Activated T-helper 2 cell treated with anti-CD3 and anti-CD28 coated beads, Interferon-gamma antibody, Interleukin-2, Interleukin-4, amounts not matched to agents 10 μg/mL and 5 μg/mL and 100 μg/mL, durations not matched to agents 14 hours and 24 hours and 36 hours (primary cell): ENCODE measurements around the gene KIF7. TPM values are rescaled to one million over a fixed set of nuclear protein-coding genes. Genes with fewer than 3 reads are reported as not detected.
A peak's percentile ranks its signal among the peaks of the same experiment; 100 is the strongest.
"Not testable (repeated sequence)": the region's sequence is repeated elsewhere in the genome, so short reads cannot be mapped to it uniquely, and the experiment has no call there.

Source experiments
- DNase-seq: peaks from one replicate; pipeline ENCODE4 v3.0.0; 2021; ENCODE audit warnings: low spot score
- H3K27ac Mint-ChIP-seq: one replicate; pipeline ENCODE4 v1.8.0; 2021; ENCODE audit warnings: mixed read lengths
- H3K27me3 Mint-ChIP-seq: one replicate; pipeline ENCODE4 v1.8.0; 2021; ENCODE audit warnings: low read depth, mixed read lengths
- H3K36me3 Mint-ChIP-seq: one replicate; pipeline ENCODE4 v1.8.0; 2021; ENCODE audit warnings: low read depth, mixed read lengths
- H3K4me1 Mint-ChIP-seq: one replicate; pipeline ENCODE4 v1.8.0; 2021; ENCODE audit warnings: low read depth, mixed read lengths
- H3K4me3 Mint-ChIP-seq: one replicate; pipeline ENCODE4 v1.8.0; 2021; ENCODE audit warnings: low read depth, mild to moderate bottlenecking, moderate library complexity, mixed read lengths
- H3K9me3 Mint-ChIP-seq: one replicate; pipeline ENCODE4 v1.8.0; 2021; ENCODE audit warnings: mixed read lengths
- intact Hi-C: fragments of 100-400 bp; cut with micrococcal nuclease; formaldehyde crosslinking; loops from one replicate; pipeline ENCODE4 v1.15.1; 2023
- total RNA-seq: library from RNA; stranded (reverse); gene quantifications from 2 replicates; pipeline ENCODE4 v1.2.3, GENCODE V29; 2022

Gene KIF7
- total RNA-seq, 1 donor from 2014 or later = 4.2 TPM

DNA sequence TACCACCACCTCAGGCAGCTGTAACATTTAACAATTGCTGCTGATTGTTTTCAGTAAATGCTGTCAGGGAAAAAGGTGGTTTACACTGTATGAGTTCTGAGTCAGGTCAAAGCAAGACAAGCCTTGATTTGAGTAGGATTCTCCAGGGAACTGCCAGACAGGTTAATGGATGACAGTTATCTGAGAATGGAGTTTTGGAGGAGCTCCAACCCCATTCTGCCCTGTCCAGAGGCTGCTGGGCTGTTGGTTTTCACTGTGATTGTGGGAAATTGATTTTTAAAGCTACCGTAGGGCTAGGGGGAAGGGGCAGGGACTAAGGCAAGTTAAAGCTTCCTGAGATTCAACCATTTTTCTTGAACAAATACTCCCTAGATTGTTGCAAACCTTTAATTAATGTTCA lies 40.1 kb downstream of the KIF7 start:
- Mint-ChIP-seq H3K4me1 (peaks cover 4% of the 10 kb centered on the region), H3K27me3 (no peaks in the 10 kb centered on the region), H3K36me3 (peaks cover 82% of the 10 kb centered on the region), H3K9me3 (peaks cover 35% of the 10 kb centered on the region), H3K27ac (no peak overlapping the region), H3K4me3 (no peak overlapping the region)
- no peak for DNase-seq
- intact Hi-C loops = no loop called here

DNA sequence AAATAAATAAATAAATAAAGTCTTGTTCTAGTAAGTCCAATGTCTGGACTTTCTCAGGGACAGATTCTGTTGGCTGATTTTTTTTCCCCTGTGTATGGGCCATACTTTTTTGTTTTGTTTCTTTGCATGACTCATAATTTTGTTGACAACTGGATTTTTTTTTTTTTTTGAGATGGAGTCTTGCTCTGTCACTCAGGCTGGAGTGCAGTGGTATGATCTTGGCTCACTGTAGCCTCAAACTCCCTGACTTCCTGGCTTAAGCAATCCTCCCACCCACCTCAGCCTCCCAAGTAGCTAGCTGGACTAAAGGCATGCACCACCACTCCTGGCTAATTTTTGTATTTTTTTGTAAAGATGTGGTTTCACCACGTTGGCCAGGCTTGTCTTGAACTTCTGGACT lies 41.1 kb downstream of the KIF7 start:
- H3K27ac Mint-ChIP-seq = no peak overlapping the region
- peaks cover 4% of the 10 kb centered on the region for H3K4me1 Mint-ChIP-seq
- H3K4me3 Mint-ChIP-seq = no peak overlapping the region
- H3K36me3 Mint-ChIP-seq = peaks cover 83% of the 10 kb centered on the region
- no peaks in the 10 kb centered on the region for H3K27me3 Mint-ChIP-seq
- DNase-seq = no peak
- intact Hi-C loops = no loop called here
- peaks cover 35% of the 10 kb centered on the region for H3K9me3 Mint-ChIP-seq

DNA sequence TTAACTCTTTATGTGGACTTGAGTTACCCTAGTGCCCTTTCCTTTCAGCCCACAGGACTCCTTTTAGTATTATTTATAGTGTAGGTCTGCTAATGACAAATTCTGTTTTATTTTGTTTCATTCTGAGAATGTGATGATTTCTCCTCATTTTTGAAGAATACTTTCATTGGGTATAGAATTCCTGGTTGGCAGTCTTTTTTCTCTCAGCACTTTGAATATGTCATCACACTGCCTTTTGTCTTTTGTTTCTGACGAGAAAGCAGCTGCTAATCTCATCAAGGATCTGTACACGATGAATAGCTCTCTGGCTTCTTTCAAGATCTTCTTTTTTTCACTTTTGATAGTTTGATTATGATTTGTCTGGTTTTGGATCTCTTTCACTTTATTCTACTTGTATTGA lies 42.2 kb downstream of the KIF7 start:
- Mint-ChIP-seq H3K4me1 (peaks cover 4% of the 10 kb centered on the region), H3K27ac (no peak overlapping the region), H3K9me3 (peaks cover 35% of the 10 kb centered on the region), H3K27me3 (no peaks in the 10 kb centered on the region), H3K36me3 (peaks cover 84% of the 10 kb centered on the region), H3K4me3 (no peak overlapping the region)
- no peak for DNase-seq
- intact Hi-C loops = no loop called here

DNA sequence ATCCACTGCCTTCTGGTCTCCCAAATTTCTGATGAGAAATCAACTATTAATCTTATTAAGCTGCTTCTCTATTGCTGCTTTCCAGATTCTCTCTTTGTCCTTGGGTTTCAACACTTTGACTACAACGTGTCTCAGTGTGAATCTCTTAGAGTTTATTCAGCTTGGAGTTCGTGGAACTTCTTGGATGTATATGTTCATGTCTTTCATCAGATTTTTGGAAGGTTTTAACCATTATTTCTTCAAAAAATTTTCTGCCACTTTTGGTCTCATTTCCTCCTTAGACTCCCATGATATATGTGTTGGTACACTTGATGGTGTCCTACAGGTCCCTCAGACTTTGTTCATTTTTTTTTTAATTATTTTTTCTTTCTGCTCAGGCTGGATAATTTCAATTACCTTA lies 44.0 kb downstream of the KIF7 start:
- Mint-ChIP-seq H3K27me3 (no peaks in the 10 kb centered on the region), H3K9me3 (peaks cover 35% of the 10 kb centered on the region), H3K4me3 (no peak overlapping the region), H3K4me1 (peaks cover 4% of the 10 kb centered on the region), H3K27ac (no peak overlapping the region), H3K36me3 (peaks cover 88% of the 10 kb centered on the region)
- no peak for DNase-seq
- intact Hi-C loops = no loop called here

DNA sequence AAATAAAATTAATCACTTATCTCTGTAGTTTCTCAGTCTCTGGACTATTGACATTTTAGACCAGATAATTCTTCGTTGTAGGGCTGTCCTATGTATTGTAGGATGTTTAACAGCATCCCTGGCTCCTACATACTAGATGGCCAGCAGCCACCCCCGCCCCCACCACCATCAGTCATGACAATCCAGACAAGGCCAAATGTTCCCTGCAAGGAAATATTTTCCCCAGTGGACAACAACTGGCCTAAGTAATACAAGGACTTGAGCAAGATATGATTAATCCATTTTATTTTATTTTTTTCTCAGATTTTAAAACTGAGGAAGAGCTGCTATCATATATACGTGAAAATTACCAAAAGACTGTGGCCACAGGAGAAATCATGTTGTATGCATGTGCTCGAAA lies 56.2 kb downstream of the KIF7 start:
- H3K4me1 Mint-ChIP-seq = peaks cover 4% of the 10 kb centered on the region
- intact Hi-C loops = no loop called here
- no peak for DNase-seq
- no peaks in the 10 kb centered on the region for H3K27me3 Mint-ChIP-seq
- peaks cover 67% of the 10 kb centered on the region for H3K36me3 Mint-ChIP-seq
- H3K9me3 Mint-ChIP-seq = no peaks in the 10 kb centered on the region
- no peak overlapping the region for H3K4me3 Mint-ChIP-seq
- H3K27ac Mint-ChIP-seq = no peak overlapping the region

DNA sequence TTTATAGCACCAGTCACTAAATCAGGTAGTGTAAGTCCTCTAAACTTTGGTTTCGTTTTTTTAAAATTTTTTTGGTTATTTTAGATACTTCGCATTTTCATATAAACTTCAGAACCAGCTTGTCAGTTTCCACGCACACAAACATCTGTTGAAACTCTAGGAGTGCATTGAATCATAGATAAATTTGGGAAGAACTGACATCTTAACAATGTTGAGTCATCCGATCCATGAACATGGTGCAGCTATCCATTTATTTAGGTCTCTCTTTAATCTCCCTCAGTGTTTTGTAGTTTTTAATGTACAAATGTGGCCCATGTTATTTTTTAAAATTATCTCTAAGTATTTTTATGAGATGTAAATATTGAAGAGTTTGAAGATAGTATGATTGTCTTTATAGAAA lies 62.2 kb downstream of the KIF7 start:
- no peaks in the 10 kb centered on the region for H3K27me3 Mint-ChIP-seq
- no peak overlapping the region for H3K27ac Mint-ChIP-seq
- no peak for DNase-seq
- H3K4me3 Mint-ChIP-seq = no peak overlapping the region
- intact Hi-C loops = no loop called here
- H3K36me3 Mint-ChIP-seq = peaks cover 62% of the 10 kb centered on the region
- H3K9me3 Mint-ChIP-seq = no peaks in the 10 kb centered on the region
- peaks cover 4% of the 10 kb centered on the region for H3K4me1 Mint-ChIP-seq

DNA sequence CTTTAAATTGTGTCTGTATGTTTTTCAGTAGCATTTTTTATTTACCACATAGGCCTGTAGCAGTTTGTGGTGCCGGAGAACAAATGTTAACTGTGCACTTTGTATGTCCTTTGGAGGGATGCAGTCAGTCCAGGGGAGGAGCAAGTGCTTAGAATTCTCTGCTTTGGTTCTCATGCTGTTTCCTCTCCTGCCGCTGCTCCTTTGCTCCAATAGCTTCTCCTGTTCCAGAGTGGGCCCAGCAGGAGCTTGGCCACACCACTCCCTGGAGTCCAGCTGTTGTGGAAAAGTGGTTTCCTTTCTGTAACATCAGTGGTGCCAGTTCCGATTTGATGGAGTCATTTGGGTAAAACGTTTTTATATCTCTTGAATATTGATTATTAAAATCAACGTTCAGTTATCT lies 63.4 kb downstream of the KIF7 start:
- no peak overlapping the region for H3K27ac Mint-ChIP-seq
- H3K36me3 Mint-ChIP-seq = peaks cover 52% of the 10 kb centered on the region
- peaks cover 4% of the 10 kb centered on the region for H3K4me1 Mint-ChIP-seq
- no peaks in the 10 kb centered on the region for H3K27me3 Mint-ChIP-seq
- no peak for DNase-seq
- H3K9me3 Mint-ChIP-seq = no peaks in the 10 kb centered on the region
- no peak overlapping the region for H3K4me3 Mint-ChIP-seq
- intact Hi-C loops = no loop called here

DNA sequence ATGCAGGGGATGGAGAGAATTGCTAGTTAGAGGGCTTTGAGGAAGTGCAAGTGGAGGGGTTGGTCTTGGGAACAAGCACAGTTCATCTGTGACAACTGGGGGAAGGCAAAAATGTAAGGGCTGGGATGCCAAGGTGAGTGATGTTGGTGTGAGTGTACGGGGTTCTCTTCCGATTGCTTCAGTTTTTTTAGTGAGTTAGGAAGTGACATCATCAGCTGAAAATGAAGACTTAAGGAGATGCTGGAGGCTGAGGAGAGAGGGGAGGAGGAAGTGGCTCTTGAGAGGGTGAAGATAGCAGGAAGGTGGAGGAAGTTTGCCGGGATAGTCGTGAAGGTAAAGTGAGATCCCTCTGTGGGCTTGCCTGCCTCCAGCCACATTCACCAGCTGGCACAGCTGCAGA lies 67.3 kb downstream of the KIF7 start:
- no peaks in the 10 kb centered on the region for H3K27me3 Mint-ChIP-seq
- intact Hi-C loops = no loop called here
- peaks cover 3% of the 10 kb centered on the region for H3K4me1 Mint-ChIP-seq
- H3K4me3 Mint-ChIP-seq = no peak overlapping the region
- H3K27ac Mint-ChIP-seq = no peak overlapping the region
- peaks cover 31% of the 10 kb centered on the region for H3K36me3 Mint-ChIP-seq
- DNase-seq = no peak
- H3K9me3 Mint-ChIP-seq = no peaks in the 10 kb centered on the region

DNA sequence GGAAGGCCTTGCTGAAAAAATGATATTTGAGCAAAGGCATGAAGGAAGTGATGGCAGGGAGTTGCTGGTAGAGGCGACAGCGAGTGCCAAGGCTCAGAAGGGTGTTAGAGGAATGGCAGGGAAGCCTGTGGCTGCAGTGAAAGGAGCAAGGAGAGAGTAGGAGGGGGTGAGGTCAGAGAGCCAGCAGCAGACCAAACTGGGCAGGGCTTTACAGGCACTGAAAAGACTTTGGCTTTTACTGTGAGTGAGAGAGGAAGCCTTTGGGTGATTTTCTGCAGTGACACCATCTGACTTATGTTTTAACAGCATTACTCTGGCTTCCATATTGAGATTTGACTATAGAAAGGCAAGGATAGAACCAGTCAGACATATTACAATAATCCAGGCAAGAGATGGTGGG lies 68.6 kb downstream of the KIF7 start:
- Mint-ChIP-seq H3K36me3 (peaks cover 32% of the 10 kb centered on the region), H3K4me3 (no peak overlapping the region), H3K9me3 (no peaks in the 10 kb centered on the region), H3K4me1 (peaks cover 3% of the 10 kb centered on the region), H3K27ac (no peak overlapping the region), H3K27me3 (no peaks in the 10 kb centered on the region)
- DNase-seq = no peak
- intact Hi-C loops = no loop called here

DNA sequence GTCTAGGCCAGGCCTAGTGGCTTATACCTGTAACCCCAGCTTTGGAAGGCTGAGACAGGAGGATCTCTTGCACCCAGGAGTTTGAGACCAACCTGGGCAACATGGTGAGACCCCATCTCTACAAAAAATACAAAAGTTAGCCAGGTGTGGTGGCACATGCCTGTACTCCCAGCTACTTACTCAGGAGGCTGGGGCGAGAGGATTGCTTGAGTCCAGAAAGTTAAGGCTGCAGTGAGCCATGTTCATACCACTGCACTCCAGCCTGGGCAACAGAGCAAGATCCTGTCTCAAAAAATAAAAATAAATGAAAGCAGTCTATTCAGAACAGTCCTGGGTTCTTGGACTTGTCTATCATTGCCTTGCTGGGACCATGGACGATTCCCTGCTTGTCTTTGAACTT lies 74.5 kb downstream of the KIF7 start:
- Mint-ChIP-seq H3K36me3 (peaks cover 60% of the 10 kb centered on the region), H3K4me1 (peaks cover 34% of the 10 kb centered on the region)
- H3K4me3 Mint-ChIP-seq, intact Hi-C loops, DNase-seq, H3K27ac Mint-ChIP-seq, H3K9me3 Mint-ChIP-seq, H3K27me3 Mint-ChIP-seq: not testable (repeated sequence)

DNA sequence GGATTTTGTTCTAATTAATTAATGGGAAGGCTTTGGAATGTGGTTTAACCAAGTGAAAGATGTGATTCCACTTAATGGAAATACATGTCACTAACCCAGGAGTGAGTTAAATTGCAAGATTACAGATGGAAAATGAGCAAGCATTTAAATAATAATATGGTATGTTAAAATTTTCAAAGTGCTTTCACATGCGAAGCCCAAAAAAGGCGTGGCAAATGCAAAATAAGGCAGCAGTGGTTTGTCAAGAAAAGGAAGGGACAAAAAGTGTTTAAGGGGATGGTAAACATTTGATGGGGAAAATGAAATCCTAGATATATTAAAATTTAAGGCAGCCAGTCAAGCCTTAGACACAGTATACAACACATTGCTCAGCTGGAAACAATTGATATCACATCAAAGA lies 77.1 kb downstream of the KIF7 start:
- Mint-ChIP-seq H3K9me3 (no peaks in the 10 kb centered on the region), H3K4me3 (peak overlapping the region; percentile 83), H3K27ac (no peak overlapping the region), H3K36me3 (peaks cover 52% of the 10 kb centered on the region), H3K4me1 (peaks cover 35% of the 10 kb centered on the region), H3K27me3 (no peaks in the 10 kb centered on the region)
- intact Hi-C loops = loop anchor here (5.0 kb wide), 1 partner anchor 314 kb away; the partner anchor contains the start of gene AP3S2
- no peak for DNase-seq

Other genes starting within 250 kb of the KIF7 start
- not detected in 2 replicates for gene RHCG, start 158.9 kb downstream of the KIF7 start, total RNA-seq
- 18.0 and 18.7 TPM in 2 replicates for gene TICRR, start 80.0 kb downstream of the KIF7 start, total RNA-seq
- 0.25 TPM in 1 of 2 replicates, not detected in the other for gene PLIN1, start 23.9 kb upstream of the KIF7 start, total RNA-seq
- gene PEX11A, start 35.3 kb upstream of the KIF7 start, total RNA-seq = 1.0 and 1.8 TPM in 2 replicates
- not detected in 2 replicates for gene WDR93, start 35.3 kb upstream of the KIF7 start, total RNA-seq
- gene MESP1, start 95.8 kb upstream of the KIF7 start, total RNA-seq = 7.1 and 7.5 TPM in 2 replicates
- 0.39 and 0.41 TPM in 2 replicates for gene MESP2, start 120.9 kb upstream of the KIF7 start, total RNA-seq
- gene ANPEP, start 159.4 kb upstream of the KIF7 start, total RNA-seq = 2.4 and 3.6 TPM in 2 replicates
- gene AP3S2, start 238.5 kb upstream of the KIF7 start, total RNA-seq = 20.6 and 24.6 TPM in 2 replicates